CD8-positive, alpha-beta memory T cell (primary cell): Measurements from ENCODE around the gene MDC1. TPM values are rescaled to one million over a fixed set of nuclear protein-coding genes. Genes with fewer than 3 reads are reported as not detected.
"Not testable (repeated sequence)": the region's sequence is repeated elsewhere in the genome, so short reads cannot be mapped to it uniquely, and the experiment has no call there.

Experiments
- CTCF ChIA-PET: fragments of 350-600 bp; sonication (Branson Sonifier 250); formaldehyde crosslinking; loops from one replicate; lab custom pipeline; 2021; ENCODE audit warnings: antibody characterized with exemption; lab: Charles Lee
- POLR2A ChIA-PET: fragments of 350-600 bp; sonication (Branson Sonifier 250); formaldehyde crosslinking; loops from one replicate; lab custom pipeline; 2021; ENCODE audit warnings: antibody characterized with exemption; lab: Charles Lee
- DNase-seq, 5 donors: peaks; one replicate each; pipeline versions ENCODE4 v3.0.0 to v3.0.0-alpha.2; 2020 to 2022; ENCODE audit warnings: mixed read lengths in 1 of 5
- H3K27ac ChIP-seq: one replicate; pipeline ENCODE4 v1.7.0; 2013; ENCODE audit warnings: low read depth, mild to moderate bottlenecking, low read length, moderate library complexity
- H3K27me3 ChIP-seq: 2 replicates; pipeline ENCODE4 v1.7.0; 2013; ENCODE audit warnings: low read length, mild to moderate bottlenecking; ENCODE audit not compliant: insufficient read depth, poor library complexity, severe bottlenecking
- H3K36me3 ChIP-seq: 2 replicates; pipeline ENCODE4 v1.7.0; 2013; ENCODE audit warnings: mild to moderate bottlenecking, low read length, moderate library complexity; ENCODE audit not compliant: insufficient read depth
- H3K4me1 ChIP-seq: 2 replicates; pipeline ENCODE4 v1.7.0; 2013; ENCODE audit warnings: mild to moderate bottlenecking, low read length, moderate library complexity; ENCODE audit not compliant: insufficient read depth
- H3K4me3 ChIP-seq: 2 replicates; pipeline ENCODE4 v1.7.0; 2013; ENCODE audit warnings: mild to moderate bottlenecking, low read length
- H3K9me3 ChIP-seq: 2 replicates; pipeline ENCODE4 v1.7.0; 2013; ENCODE audit warnings: mild to moderate bottlenecking, low read length
- H3K27ac Mint-ChIP-seq, 8 donors: one replicate each; pipeline ENCODE4 v1.8.0; 2020 to 2021; ENCODE audit warnings: mixed read lengths in 8 of 8, mild to moderate bottlenecking in 6 of 8, inconsistent platforms in 3 of 8, moderate library complexity in 3 of 8
- H3K27me3 Mint-ChIP-seq, 2 donors: one replicate each; pipeline ENCODE4 v1.8.0; 2020 to 2021; ENCODE audit warnings: mixed read lengths in 2 of 2, mild to moderate bottlenecking in 1 of 2, moderate library complexity in 1 of 2
- H3K36me3 Mint-ChIP-seq, 3 donors: one replicate each; pipeline ENCODE4 v1.8.0; 2020 to 2021; ENCODE audit warnings: mixed read lengths in 3 of 3, inconsistent platforms in 1 of 3, mild to moderate bottlenecking in 1 of 3
- H3K4me1 Mint-ChIP-seq, 3 donors: one replicate each; pipeline ENCODE4 v1.8.0; 2020 to 2021; ENCODE audit warnings: mixed read lengths in 3 of 3, inconsistent platforms in 1 of 3, mild to moderate bottlenecking in 1 of 3
- H3K4me3 Mint-ChIP-seq, 7 donors: one replicate each; pipeline ENCODE4 v1.8.0; 2020 to 2021; ENCODE audit warnings: mixed read lengths in 7 of 7, mild to moderate bottlenecking in 6 of 7, moderate library complexity in 4 of 7, inconsistent platforms in 2 of 7
- H3K9me3 Mint-ChIP-seq, 5 donors: one replicate each; pipeline ENCODE4 v1.8.0; 2020 to 2022; ENCODE audit warnings: mixed read lengths in 5 of 5, mild to moderate bottlenecking in 3 of 5, moderate library complexity in 2 of 5, inconsistent platforms in 1 of 5
- polyA plus RNA-seq: library from polyadenylated mRNA; unstranded; fragments of 300-500 nt; fragmentation: Illumina TruSeq; gene quantifications from one replicate; pipeline ENCODE4 v1.2.3, GENCODE V29; 2021
- total RNA-seq, 2 experiments: library from RNA; stranded (reverse); gene quantifications; one replicate each; pipeline ENCODE4 v1.2.3, GENCODE V29; 2021

MDC1 gene, protein sequence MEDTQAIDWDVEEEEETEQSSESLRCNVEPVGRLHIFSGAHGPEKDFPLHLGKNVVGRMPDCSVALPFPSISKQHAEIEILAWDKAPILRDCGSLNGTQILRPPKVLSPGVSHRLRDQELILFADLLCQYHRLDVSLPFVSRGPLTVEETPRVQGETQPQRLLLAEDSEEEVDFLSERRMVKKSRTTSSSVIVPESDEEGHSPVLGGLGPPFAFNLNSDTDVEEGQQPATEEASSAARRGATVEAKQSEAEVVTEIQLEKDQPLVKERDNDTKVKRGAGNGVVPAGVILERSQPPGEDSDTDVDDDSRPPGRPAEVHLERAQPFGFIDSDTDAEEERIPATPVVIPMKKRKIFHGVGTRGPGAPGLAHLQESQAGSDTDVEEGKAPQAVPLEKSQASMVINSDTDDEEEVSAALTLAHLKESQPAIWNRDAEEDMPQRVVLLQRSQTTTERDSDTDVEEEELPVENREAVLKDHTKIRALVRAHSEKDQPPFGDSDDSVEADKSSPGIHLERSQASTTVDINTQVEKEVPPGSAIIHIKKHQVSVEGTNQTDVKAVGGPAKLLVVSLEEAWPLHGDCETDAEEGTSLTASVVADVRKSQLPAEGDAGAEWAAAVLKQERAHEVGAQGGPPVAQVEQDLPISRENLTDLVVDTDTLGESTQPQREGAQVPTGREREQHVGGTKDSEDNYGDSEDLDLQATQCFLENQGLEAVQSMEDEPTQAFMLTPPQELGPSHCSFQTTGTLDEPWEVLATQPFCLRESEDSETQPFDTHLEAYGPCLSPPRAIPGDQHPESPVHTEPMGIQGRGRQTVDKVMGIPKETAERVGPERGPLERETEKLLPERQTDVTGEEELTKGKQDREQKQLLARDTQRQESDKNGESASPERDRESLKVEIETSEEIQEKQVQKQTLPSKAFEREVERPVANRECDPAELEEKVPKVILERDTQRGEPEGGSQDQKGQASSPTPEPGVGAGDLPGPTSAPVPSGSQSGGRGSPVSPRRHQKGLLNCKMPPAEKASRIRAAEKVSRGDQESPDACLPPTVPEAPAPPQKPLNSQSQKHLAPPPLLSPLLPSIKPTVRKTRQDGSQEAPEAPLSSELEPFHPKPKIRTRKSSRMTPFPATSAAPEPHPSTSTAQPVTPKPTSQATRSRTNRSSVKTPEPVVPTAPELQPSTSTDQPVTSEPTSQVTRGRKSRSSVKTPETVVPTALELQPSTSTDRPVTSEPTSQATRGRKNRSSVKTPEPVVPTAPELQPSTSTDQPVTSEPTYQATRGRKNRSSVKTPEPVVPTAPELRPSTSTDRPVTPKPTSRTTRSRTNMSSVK (N-terminal part only)
- total RNA-seq (10 to 100 TPM; 59.4 to 71.1 TPM), polyA plus RNA-seq (6.4 TPM)

DNA sequence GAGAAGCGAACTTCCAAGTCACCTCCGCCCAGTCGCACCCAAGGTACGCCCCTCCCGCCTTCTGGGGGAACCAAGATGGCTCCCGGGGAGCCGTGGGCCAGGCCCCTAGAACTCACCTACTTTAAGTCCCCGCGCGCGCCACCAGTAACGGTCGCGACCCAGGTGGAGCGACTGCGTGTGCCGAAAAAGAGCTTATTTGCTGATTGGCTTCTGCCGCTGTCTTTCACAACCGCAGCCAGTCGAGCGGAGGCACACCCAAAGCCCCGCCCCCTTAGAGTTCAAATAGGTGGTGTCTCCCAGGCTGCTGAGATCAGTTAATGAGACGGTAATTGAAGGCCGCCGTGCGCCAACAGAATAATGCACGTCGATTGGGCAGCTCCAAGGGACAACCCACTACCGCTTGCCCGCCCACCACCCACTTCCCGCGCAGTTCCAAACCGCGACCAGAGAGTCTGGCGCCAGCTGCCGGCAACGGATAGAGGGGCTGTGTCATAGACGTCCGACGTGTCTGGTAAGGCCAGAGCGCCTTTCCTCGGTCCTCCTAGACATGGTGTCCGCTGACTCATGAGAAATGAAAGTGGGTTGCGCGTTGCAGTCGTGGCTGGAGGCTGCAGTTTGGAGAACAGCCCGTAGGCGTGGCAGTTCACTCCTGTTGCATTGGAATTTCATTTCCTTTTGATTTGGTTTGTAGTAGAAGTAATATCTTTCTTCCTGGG lies at the start of gene MDC1:
MDC1 (minus strand) TSS at position 153 of the 716 bp plus-strand sequence. CDS start 2,106 bp downstream, outside the sequence.
- H3K9me3 Mint-ChIP-seq = no peaks in the 10 kb centered on the region
- peak; percentile 97 to 100 (median 99) for DNase-seq
- peaks cover 45 to 64% (median 46%) of the 10 kb centered on the region in 3 donors for H3K4me1 Mint-ChIP-seq
- H3K27ac Mint-ChIP-seq = peak within 1 kb of the TSS; percentile 92 to 100 (median 99)
- ChIA-PET CTCF (interaction anchor here (0.7 to 17.1 kb wide), 11 partner anchors 10 to 235 kb away, joined by 3 to 697 read pairs (median 4); partner anchors contain the start of genes DHX16, IER3, MRPS18B and PPP1R10), POLR2A (interaction anchor here (0.5 to 7.4 kb wide), 21 partner anchors 13 to 224 kb away, joined by 3 to 70 read pairs (median 4); partner anchors contain the start of genes DHX16, GNL1, MRPS18B and PPP1R10)
- H3K4me3 Mint-ChIP-seq = peak within 1 kb of the TSS; percentile 90 to 98 (median 94)
- Histone ChIP-seq H3K4me1 (peaks cover 20% of the 10 kb centered on the region), H3K9me3 (no peaks in the 10 kb centered on the region), H3K27me3 (no peaks in the 10 kb centered on the region), H3K36me3 (peaks cover 15% of the 10 kb centered on the region), H3K27ac (peak within 1 kb of the TSS; percentile 92), H3K4me3 (peak within 1 kb of the TSS; percentile 85)
- H3K27me3 Mint-ChIP-seq = peaks cover 0 to 2% of the 10 kb centered on the region in 2 donors
- peaks cover 11 to 53% (median 14%) of the 10 kb centered on the region in 3 donors for H3K36me3 Mint-ChIP-seq

DNA sequence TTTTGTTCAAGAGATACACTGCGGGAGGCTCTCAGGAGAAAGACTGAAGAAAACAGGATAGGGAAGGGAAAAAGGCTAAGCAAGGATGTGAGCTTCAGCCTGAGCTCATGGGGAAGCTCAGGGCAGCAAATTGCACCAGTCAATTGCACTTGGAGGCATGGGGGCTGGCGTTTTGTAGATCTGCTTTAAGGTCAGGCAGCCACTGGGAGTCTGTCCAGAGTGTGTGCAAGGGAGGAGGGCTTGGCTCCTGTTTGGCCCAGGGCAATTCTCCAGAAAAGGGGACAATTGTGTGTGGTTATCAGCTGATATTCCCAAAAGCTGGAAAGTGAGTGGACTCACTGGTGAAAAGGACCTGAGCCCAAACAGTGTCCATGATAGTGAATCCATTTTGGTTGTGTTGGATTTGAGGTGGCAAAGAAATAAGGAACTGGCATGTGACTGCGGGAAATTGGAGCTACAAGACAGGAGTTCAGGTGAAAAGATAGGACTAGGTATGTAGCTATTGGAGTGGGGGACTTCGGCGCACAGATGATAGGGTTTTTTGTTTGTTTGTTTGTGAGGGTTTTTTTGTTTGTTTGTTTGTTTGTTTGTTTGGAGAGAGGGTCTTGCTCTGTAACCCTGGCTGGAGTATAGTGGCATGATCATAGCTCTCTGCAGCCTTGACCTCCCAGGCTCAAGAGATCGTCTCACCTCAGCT lies 49.5 kb upstream of the MDC1 start:
- H3K27ac Mint-ChIP-seq = peak overlapping the region in 1 of 8 donors; percentile 65
- H3K36me3 ChIP-seq = no peaks in the 10 kb centered on the region
- H3K9me3 Mint-ChIP-seq = peaks cover 0 to 2% (median 0%) of the 10 kb centered on the region in 5 donors
- H3K9me3 ChIP-seq = no peaks in the 10 kb centered on the region
- H3K4me1 Mint-ChIP-seq = peaks cover 48 to 65% (median 61%) of the 10 kb centered on the region in 3 donors
- H3K27ac ChIP-seq = no peak overlapping the region
- no peak overlapping the region for H3K4me3 ChIP-seq
- ChIA-PET POLR2A (no interaction called here), CTCF (interaction anchor here (1.1 to 1.4 kb wide), 2 partner anchors 23 to 37 kb away, joined by 3 read pairs; no protein-coding TSS in a partner anchor)
- H3K27me3 Mint-ChIP-seq = peaks cover 0 to 3% of the 10 kb centered on the region in 2 donors
- no peak for DNase-seq
- peak overlapping the region in 1 of 7 donors; percentile 51 for H3K4me3 Mint-ChIP-seq
- H3K4me1 ChIP-seq = peaks cover 48% of the 10 kb centered on the region
- no peaks in the 10 kb centered on the region for H3K27me3 ChIP-seq
- H3K36me3 Mint-ChIP-seq = no peaks in the 10 kb centered on the region

DNA sequence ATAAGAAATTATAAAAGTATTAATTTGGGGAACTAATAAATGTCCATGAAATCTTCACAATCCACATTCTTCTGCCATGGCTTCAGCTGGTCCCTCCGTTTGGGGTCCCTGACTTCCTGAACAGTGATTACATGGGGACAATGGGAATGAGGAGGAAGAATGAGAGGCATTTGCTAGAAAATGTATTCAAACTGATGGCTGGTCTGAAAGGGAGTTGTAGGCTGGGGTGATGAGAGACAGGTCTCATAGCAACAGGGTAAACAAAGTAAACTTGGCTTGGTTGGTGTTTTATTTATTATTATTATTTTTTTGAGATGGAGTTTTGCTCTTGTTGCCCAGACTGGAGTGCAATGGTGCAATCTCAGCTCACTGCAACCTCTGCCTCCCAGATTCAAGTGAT lies 48.4 kb upstream of the MDC1 start:
- Mint-ChIP-seq H3K27ac (peak overlapping the region in 1 of 8 donors; percentile 68), H3K4me1 (peaks cover 45 to 58% (median 55%) of the 10 kb centered on the region in 3 donors)
- H3K9me3 Mint-ChIP-seq, H3K27me3 Mint-ChIP-seq, H3K9me3 ChIP-seq, H3K27me3 ChIP-seq, CTCF ChIA-PET, POLR2A ChIA-PET, H3K36me3 Mint-ChIP-seq, DNase-seq, H3K4me3 ChIP-seq, H3K27ac ChIP-seq, H3K4me3 Mint-ChIP-seq, H3K36me3 ChIP-seq: not testable (repeated sequence)
- peaks cover 48% of the 10 kb centered on the region for H3K4me1 ChIP-seq

DNA sequence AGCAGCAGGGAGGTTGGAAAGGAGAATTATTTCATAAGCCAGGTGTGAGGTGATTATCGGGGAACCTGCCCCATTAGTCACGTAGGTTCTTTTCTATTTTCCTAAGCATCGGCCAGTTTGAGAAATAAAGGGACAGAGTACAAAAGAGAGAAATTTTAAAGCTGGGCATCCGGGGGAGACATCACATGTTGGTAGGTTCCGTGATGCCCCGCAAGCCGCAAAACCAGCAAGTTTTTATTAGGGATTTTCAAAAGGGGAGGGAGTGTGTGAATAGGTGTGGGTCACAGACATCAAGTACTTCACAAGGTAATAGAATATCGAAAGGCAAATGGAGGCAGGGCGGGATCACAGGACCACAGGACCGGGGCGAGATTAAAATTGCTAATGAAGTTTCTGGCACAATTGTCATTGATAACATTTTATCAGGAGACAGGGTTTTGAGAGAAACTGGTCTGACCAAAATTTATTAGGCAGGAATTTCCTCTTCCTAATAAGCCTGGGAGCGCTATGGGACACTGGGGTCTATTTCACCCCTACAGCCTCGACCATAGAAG lies 47.5 kb upstream of the MDC1 start:
- DNase-seq, H3K27me3 ChIP-seq, H3K9me3 Mint-ChIP-seq, H3K27ac Mint-ChIP-seq, H3K4me3 ChIP-seq, H3K36me3 Mint-ChIP-seq, H3K4me3 Mint-ChIP-seq, H3K27me3 Mint-ChIP-seq, H3K27ac ChIP-seq, H3K36me3 ChIP-seq, H3K9me3 ChIP-seq: not testable (repeated sequence)
- POLR2A ChIA-PET = interaction anchor here (1.1 kb wide), 1 partner anchor 48 kb away, joined by 3 read pairs; no protein-coding TSS in a partner anchor
- H3K4me1 ChIP-seq = peaks cover 38% of the 10 kb centered on the region
- peaks cover 38 to 49% (median 46%) of the 10 kb centered on the region in 3 donors for H3K4me1 Mint-ChIP-seq
- CTCF ChIA-PET = interaction anchor here (0.5 kb wide), 1 partner anchor 232 kb away, joined by 4 read pairs; no protein-coding TSS in a partner anchor

DNA sequence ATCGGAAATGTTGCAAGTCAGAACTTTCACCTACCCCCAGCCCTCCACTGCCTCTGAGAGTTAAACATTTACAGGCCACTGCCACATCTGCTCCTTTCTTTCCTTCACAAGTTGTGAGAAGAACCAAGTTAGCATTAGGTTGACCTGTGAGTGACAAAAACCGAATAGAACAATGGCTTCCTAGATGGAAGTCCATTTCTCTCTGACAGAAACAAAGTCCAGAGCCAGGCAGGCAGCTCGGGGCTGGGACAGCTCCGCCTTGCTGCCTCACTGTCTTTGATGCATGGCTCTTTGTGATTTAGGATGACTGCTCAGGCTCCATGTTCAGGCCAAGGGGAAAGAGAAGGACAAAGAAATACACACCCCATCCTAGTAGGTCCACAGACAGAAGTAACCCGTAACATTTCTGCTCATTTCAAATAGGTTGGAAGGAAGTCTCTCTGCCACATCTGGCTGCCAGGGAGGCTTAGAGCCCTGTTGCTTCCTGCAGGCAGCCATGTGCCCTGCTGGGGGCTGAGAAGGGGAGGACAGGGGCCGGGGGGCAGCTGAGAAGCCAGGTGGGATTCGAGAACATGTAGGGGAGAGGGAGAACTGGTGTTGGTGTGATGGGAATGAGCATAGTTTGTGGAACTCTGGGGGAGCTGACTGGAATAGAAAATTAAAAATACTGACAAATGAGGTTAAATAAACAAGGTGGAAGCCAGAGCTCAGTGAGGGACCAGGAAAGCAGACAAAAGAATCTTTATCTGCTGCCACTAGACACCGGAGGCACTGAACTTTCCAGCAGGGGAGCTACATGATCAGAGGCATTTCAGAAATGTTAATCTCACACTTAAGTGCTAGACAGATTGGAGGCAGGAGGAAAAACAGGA lies 46.8 kb upstream of the MDC1 start:
- DNase-seq = no peak
- no peak overlapping the region for H3K27ac ChIP-seq
- peak overlapping the region in 1 of 7 donors; percentile 44 for H3K4me3 Mint-ChIP-seq
- H3K27me3 ChIP-seq = no peaks in the 10 kb centered on the region
- CTCF ChIA-PET = interaction anchor here (0.5 kb wide), 1 partner anchor 231 kb away, joined by 4 read pairs; no protein-coding TSS in a partner anchor
- H3K36me3 ChIP-seq = no peaks in the 10 kb centered on the region
- H3K36me3 Mint-ChIP-seq = peaks cover 0 to 1% (median 0%) of the 10 kb centered on the region in 3 donors
- peaks cover 31 to 42% (median 39%) of the 10 kb centered on the region in 3 donors for H3K4me1 Mint-ChIP-seq
- H3K9me3 Mint-ChIP-seq = peaks cover 0 to 2% (median 0%) of the 10 kb centered on the region in 5 donors
- peaks cover 31% of the 10 kb centered on the region for H3K4me1 ChIP-seq
- no peak overlapping the region for H3K4me3 ChIP-seq
- POLR2A ChIA-PET = interaction anchor here (1.1 kb wide), 1 partner anchor 49 kb away, joined by 3 read pairs; no protein-coding TSS in a partner anchor
- H3K27ac Mint-ChIP-seq = peak overlapping the region in 6 of 8 donors; percentile 9 to 81 (median 38)
- H3K27me3 Mint-ChIP-seq = peaks cover 0 to 3% of the 10 kb centered on the region in 2 donors
- H3K9me3 ChIP-seq = no peaks in the 10 kb centered on the region
